NCI-H2107 (cell line): Measurements from ENCODE around the gene SLC22A23.

Experiments
- DNase-seq: peaks from one replicate; lab custom pipeline; 2025; lab: John Stamatoyannopoulos, UW

Gene SLC22A23, protein sequence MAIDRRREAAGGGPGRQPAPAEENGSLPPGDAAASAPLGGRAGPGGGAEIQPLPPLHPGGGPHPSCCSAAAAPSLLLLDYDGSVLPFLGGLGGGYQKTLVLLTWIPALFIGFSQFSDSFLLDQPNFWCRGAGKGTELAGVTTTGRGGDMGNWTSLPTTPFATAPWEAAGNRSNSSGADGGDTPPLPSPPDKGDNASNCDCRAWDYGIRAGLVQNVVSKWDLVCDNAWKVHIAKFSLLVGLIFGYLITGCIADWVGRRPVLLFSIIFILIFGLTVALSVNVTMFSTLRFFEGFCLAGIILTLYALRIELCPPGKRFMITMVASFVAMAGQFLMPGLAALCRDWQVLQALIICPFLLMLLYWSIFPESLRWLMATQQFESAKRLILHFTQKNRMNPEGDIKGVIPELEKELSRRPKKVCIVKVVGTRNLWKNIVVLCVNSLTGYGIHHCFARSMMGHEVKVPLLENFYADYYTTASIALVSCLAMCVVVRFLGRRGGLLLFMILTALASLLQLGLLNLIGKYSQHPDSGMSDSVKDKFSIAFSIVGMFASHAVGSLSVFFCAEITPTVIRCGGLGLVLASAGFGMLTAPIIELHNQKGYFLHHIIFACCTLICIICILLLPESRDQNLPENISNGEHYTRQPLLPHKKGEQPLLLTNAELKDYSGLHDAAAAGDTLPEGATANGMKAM

DNA sequence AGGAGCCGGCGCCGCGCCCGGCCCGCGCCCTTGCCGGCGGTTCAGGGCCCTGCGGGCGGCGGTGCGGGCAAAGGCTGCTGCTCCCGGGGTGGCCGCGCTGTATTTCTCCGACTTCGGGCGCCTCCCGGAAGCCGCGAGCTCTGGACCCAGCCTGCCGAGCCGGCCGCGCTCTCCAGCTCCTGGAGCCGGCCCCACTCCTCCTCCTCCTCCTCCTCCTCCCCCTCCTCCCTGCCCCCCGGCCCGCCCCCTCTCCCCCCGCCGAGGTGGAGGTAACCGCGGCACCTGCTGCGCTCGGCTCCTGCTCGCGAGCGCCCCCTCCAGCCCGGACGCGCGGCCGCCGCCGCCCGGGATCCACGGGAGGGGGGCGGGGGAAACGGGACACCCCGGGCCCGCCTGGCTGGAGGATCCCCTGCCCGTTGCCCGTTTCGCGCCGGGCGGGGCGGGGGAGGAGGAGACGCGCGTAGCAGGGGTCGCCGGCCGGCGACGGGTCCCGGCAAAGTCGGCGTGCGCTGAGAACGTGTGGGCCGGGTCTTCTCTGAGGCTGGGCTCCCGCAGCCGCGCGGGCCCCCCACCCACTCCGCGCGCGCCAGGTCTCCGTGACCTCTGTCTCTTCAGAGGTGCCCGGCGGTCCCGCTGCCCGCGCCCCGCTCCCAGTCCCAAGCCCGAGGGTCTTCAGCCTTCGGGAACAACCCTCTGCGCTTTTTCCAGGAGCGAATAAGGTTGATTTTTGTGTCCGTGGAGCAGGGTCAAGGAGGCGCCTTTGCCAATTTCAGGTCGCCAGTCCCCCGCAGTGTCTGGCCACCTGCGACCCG, at the start of gene SLC22A23:
Gene SLC22A23, minus strand, starts transcription at position 153 of the 812 bp plus-strand sequence. CDS start 491 bp downstream, outside the sequence.
- DNase-seq: peak; percentile 81

GRCh38 chr6:3506200-3506599, 49.4 kb upstream of the SLC22A23 start:
- no peak for DNase-seq

- DNase-seq: no peak
Observed at GRCh38 chr6:3504938-3505805, 48.3 kb upstream of the SLC22A23 start.

DNA sequence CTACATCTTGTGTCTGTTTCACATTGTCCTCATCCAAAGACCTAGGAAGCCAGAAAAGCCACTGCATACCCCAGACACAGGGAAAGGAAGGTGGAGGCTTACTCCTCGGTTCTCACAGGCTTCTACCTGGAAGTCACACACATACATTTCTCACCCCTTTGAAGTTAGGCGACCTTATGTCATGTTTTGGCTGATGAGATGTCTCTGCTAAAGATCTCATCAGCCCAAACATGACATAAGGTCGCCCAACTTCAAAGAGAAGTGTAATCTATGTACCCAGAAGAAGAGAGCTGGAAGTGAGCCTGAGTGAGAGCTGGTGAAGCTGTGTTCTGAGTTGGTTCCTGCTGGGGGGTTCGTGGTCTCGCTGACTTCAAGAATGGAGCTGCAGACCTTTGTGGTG, 47.5 kb upstream of the SLC22A23 start:
- DNase-seq: no peak

DNA sequence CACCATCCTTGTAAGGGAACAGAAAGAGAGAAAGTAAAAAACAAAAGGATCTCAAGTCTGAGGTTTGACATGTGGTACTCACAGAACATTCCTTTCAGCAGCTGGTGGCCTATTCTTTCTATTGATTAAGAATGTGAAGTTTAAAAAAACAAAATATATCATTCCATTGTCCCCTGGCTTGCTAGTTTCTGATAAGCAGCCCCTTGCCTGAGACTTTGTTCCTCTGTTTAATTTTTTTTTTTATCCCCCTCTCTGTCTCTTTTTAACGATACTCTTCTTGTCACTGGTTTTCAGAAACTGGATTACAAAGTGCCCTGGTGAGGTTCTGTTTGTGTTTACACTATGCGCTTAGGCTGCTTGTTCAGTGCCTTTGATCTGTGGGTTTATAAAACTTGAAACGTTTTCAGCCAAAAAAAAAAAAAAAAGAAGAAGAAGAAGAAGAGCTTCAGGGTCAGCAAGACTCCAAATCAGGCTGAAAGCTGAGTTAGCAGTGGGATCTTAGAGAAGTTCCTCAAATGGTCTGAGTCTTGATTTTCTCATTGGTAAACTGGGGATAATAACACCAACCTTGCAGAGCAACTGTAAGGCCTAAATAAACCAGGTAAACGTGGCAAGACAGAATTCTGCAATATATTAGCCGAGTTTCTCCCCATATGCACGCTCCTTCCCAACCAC, 45.1 kb upstream of the SLC22A23 start:
- no peak for DNase-seq

GRCh38 chr6:3500262-3501014, 43.6 kb upstream of the SLC22A23 start:
- no peak for DNase-seq

DNA sequence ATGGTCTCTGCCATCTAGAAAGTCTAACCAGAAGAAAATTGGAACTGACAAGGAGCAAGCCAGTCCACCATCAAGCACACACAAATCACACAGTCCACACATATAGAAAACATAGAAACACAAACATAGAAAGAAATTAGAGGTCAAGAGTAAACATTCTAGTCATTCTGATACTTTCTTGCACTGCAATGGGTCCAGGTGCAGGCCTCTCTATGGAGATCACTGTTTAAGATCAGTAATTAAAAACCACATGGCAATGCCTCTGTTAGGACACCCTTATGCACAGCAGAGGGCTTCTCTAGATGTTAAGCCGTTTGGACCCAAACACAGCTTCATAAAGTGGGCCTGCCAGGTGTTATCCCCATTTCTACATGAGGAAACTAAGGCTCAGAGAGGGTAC, 42.8 kb upstream of the SLC22A23 start:
- no peak for DNase-seq

- DNase-seq: no peak
Observed at GRCh38 chr6:3496395-3496794, 39.5 kb upstream of the SLC22A23 start.

DNA sequence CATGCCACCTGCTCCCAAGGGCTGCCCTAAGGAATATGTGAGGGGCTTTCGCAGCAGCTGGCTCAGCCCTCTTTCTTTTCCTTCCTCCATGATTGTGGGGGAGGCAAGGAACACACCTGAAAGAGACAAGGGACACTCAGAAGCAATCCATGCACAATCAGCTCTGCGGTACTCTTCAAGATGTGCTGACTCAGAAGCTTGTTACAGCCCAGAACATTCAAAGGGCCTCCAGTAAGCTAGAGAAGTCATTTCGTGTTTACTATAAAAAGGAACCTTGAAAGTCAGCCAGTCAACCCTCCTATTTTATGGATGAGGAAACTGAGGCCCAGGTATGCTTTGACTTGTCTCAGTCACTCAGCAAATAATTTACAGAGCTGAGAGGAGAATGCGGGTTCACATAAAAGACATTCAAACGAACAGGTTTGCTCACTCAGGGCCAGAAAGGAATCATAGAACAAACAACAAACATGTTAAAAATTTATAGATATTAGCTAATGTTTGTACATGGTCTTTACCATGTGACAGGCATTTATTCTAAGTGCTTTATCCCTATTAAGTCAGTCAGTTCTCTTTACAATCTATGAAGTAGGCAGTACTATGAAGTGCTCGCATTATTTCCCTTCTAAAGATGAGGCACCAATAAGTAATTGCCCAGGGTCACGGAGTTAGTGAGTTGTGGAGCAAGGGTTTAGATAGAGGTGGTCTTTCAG, 37.7 kb upstream of the SLC22A23 start:
- no peak for DNase-seq

GRCh38 chr6:3490625-3490980, 33.8 kb upstream of the SLC22A23 start:
- no peak for DNase-seq

- no peak for DNase-seq
Observed at GRCh38 chr6:3489961-3490624, 33.2 kb upstream of the SLC22A23 start.

- no peak for DNase-seq
Observed at GRCh38 chr6:3489027-3489757, 32.3 kb upstream of the SLC22A23 start.

- no peak for DNase-seq
Observed at GRCh38 chr6:3484946-3485345, 28.1 kb upstream of the SLC22A23 start.

DNA sequence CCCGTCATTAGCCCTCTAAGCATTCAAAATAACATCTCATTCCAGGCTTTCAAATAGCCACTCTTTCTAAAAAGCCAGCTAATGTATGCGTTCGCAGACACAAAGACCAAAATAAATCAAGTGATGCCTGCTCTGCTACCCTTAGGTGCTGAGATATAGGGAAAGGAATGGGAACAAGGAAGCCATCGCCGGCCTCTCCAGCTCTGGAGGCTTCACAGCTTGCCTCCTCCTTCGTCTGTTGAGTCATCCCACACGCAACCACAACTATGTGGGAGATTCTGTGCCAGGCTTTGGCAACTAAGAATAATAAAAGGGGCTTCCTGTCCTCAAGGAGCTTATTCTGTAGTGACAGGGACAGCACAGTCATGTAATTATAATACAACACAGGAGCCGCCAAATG, 27.3 kb upstream of the SLC22A23 start:
- DNase-seq: no peak

- DNase-seq: no peak
Observed at GRCh38 chr6:3483675-3484074, 26.8 kb upstream of the SLC22A23 start.

DNA sequence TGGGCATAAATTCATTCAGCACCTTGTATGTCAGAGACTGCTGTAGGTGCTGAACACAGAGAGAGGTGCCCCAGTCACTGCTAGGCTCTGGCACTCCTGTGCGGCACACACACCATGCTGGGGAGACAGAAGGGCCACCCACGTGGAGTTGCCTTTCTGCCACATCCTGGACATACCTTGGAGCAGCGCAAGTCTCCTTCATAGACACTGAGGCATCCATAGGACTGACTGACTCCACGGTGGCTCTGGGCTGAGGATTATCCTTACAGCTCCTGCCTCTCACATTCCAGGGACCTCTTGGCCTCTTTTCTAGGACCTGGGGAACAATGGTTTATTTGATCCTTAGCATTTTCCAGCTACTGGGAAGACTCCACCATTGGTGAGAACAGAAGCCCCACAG, 26.0 kb upstream of the SLC22A23 start:
- no peak for DNase-seq

GRCh38 chr6:3481640-3482039, 24.8 kb upstream of the SLC22A23 start:
- no peak for DNase-seq

DNA sequence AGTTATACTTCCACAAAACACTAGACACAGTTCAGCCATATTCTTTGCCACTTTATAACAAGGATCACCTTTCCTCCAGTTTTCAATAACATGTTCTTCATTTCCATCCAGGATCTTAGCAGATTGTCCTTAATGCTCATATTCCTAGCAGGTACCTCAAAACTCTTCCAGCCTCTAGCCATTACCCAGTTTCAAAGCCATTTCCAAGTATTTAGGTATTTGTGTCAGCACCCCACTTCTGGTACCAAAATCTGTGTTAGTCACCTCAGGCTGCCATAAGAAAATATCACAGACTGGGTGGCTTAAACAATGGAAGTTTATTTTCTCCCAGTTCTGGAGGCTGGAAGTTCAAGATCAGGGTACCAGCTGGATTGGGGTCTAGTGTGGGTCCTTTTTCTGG, 23.2 kb upstream of the SLC22A23 start:
- no peak for DNase-seq

DNA sequence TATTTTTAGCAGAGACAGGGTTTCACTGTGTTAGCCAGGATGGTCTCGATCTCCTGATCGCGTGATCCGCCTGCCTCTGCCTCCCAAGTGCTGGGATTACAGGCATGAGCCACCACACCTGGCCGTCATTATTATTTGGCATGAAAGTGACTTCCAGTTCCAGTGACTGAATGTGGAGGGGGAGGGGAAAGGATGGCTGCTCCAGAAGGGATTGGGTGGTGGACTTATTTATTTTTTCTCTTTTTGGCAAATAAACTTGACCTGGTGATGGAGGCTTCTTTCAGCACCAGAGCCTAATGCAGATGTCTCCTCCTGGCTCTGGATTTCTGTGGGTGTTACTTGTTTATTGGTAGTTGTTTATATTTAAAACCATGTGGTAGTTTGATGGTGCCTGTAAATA, 16.9 kb upstream of the SLC22A23 start:
- no peak for DNase-seq
